ENCODE measurements around the gene MACROD2.

- TF ChIP-seq CTCF (IDR thresholded peaks at IDR 0.05) = no peak
- no peak for TF ChIP-seq POLR2A (IDR thresholded peaks at IDR 0.05)
Measured at GRCh38 chr20:14009208-14009607, 13.9 kb downstream of the MACROD2 start.

Measured in body of pancreas (tissue), 4 donors.